T follicular helper cell (primary cell): Measurements from ENCODE around the gene MRPL55.

Source experiments
- DNase-seq: peaks from one replicate; pipeline ENCODE4 v3.0.0-alpha.2; 2020; ENCODE audit warnings: low read depth

The MRPL55 gene

DNA sequence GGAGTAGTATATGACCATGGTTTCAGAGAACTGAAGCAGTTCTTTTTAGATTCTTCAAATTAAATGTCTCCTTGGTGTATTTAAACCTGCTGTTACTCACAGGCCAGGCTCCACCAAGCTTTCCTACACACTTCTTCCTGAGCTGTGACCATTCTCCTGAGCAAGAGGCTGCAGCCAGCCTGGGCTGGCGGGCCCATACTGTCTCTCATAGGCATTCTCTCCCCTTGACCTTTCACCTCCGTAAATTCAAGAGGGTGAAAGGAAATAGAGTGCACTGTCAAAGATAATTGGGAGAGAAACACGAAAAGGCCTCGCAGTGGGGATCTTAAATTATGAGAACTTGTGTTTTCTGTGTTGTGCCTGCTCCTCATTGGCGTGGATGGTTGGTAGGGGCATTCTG, 24.3 kb downstream of the MRPL55 start:
- no peak for DNase-seq

DNA sequence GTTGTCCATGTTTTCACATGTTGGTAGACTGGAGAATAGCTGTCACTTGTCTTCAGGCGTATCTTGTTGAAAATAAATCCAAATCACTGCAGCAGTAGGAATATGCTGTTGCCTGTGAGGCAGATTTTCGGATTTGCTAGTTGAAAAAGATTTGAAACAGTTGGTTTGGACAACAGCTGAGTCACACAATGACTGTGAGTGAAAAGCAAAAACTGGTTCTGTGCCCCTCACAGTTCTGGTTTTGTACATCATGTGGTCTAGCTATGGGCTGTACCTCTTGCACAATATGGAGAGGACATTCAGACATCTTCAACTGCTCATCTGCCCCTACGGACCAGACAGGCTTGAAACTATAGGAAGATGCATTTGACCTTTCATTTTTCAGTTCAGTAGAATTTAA, 24.8 kb downstream of the MRPL55 start:
- no peak for DNase-seq

DNA sequence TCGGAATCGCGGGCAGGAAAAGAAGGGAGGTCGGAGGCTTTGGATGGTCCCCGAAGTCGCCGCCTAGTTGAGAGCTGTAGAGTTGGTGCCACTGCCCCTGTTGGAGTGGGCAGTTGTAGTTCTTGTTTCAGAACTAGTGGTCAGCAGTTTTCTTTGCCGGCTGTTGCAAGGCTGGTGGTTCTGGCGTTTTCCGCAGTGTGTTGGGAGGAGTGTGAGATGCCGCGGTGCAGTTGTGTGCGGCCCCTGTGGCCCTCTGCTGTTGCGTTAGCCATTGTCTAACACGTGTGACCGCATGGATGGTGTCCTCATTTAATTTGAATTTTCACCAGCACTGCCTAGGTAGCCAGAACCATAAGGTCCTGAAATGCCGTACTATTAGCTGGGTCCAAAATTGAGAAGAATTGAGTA, 25.2 kb downstream of the MRPL55 start:
- DNase-seq, result no peak

DNA sequence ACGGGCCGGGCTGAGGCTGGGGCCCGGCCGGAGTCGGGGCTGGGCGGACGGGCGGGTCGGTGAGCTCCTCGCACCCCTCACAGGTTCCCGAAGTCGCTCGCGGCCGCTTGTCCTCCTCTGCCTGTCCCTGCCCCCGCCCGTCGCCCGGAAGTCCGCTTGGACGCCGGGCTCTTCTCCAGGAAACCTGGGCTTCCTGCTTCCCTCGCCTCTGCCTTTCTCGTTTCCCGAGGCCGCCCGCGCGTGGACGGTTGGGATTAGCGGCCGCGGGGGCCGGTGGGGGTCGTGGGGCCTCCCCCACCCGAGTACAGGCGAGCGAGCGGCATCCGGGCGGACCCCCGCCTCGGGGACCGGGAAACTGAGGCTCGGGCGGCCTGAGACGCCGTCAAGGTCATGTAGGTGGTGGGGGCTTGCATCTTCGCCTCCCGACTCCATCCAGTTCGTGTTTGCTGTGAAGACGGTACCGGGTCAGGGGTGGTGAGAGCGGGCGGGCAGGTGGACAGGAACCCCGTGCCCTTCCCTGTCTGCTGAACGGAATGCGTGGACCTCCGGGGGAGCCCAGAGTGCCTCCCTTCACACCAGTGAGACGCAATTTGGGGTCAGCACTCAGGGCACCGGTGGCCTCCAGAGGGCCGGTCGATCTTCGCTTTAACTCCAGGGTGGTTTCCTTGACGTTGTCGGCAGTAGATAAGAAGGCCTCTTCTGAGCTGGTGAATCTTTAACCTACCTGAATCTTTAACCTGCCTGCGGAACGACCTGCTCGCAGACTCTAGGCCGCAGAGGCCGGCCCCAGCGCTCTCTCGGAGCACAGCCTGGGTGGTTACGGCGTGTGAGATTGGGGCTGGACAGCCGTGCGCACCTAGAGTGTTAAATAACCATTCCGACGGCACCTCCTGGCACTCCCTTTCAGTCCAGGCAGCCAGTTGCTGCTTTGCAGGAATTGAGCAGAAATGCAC, 25.9 kb downstream of the MRPL55 start:
- DNase-seq, result no peak

DNA sequence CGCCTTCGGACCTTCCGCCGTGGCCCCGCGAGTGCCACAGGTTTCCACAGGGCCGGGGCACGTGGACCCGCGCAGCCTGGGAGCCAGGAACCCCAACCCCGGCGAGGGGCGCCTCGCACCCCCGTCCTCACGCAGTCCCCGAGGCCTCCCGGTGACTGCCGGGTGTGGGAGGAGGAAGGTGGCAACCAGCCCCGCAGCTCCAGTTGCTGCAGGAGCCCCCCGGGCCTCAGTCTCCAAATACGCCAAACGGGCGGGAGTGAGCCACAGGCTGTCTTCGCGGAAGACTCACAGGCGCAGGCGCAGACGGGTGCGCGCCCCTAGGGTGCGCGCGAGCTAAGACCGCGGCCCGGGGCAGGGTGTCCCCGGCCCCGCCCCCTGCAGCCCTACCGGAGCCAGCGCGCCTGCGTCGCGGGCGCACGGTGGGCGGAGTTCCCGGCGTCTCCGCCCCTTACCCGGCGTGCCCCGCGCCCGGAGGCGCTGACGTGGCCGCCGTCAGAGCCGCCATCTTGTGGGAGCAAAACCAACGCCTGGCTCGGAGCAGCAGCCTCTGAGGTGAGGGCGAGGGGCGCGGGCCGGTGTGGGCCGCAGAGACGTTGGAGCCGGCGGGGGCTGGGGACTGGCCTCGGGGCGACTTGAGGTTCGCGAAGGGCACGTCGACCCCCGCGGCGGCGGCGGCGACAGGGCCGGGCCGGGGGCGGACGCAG, 26.7 kb downstream of the MRPL55 start, which contains the start of gene ARF1:
Gene ARF1, plus strand, starts transcription at position 495 of the 704 bp plus-strand sequence. CDS start 14,407 bp downstream, outside the sequence.
- DNase-seq, result peak; percentile 90

DNA sequence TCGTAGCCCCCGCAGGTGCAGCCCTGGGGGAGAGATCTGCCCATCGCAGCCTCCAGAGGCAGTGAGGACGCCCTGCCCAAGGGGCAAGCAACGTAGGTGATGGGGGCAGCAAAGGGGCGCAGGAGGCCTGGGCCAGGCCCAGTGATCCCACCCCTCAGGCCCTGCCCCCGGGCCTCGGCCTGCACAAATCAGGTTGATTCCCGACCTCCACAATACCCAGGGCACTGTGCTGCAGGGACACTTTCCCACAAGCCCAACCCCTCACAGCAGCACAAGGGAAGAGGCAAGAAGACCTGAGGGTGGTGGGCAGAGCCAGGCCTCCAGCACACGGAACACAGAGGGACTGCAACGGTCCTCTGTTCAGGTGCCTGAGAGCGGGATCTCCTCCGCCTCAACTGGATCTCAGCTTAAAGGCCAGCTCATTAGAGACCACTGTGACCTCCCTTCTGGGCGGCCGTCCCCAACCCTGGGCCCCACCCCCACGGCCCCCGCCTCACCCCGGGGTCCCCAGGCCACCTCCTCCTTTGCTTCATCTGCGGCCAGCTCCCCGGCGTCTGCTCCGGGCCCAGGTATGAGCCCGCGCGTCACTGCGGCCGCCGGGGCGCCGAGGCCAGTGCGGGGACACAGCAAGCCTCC, 27.4 kb downstream of the MRPL55 start:
- DNase-seq, result no peak

DNA sequence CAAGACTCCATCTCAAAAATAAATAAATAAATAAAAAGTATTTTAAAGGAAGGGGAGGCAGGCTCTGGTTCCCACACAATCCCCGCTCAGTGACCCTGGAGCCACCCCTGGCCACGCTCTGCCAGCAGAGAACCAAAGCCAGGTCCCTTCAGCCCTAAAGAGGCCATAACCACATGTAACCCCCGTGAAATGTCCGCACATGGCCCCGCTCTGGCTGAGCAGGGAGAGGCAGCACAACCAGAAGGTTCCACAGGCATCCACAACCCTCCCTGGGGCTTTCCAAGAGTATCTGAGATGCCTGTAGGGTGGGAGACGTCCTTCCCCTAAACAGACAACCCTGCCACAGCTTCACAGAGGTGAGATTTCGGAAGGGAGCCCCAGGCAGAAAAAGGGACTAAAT, 28.0 kb downstream of the MRPL55 start:
- no peak for DNase-seq

DNA sequence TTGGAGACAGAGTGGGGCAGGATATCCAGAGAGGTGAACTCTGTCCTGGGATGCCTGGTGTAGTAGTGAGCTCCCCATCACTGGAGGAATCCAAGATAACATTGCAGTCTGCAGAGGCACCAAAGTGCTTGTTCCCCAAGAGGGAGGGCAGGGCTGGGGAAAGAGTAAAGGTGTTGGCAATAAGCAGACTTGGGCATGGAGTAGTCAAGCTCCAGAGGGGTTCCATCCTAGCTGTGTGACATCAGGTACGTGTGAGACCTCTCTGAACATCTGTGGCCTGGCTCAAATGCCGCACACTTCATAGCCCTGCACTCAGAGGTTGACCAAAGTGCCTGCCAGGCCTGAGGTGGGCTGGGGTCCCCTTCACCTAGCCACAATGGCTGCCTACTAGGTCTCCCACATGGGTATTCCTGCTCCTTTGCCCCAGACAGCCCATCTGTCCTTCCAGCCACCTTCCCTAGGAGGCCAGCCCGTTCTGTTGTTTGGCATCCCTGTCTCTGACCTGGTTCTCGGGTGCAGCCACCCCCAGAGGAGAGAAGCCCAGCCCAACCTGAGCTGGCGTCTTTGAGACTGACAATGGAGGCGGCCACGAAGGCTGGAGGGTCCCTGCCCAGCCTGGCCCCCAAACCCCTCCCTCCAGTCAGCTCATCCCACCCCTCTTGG, 29.4 kb downstream of the MRPL55 start:
- DNase-seq, result no peak

DNA sequence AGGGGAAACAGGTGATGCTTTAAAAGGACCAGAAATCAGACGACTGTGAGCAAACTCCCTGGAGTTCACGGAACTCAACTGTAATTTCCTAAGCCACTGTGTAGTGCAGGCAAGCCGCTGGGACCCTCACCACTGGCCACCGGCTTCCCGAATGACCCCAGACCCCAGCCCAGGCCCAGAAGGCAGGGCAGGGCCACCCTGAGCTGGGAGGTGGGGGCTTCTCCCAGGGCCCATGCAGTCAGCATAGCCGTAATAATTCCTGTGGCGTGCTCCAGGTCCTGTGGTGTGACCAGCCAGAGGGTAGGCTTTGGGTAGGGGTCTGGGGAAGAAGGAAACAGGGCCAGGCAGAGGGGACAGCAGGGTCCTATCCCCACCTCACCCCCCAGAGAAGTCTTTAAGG, 30.1 kb downstream of the MRPL55 start:
- no peak for DNase-seq

DNA sequence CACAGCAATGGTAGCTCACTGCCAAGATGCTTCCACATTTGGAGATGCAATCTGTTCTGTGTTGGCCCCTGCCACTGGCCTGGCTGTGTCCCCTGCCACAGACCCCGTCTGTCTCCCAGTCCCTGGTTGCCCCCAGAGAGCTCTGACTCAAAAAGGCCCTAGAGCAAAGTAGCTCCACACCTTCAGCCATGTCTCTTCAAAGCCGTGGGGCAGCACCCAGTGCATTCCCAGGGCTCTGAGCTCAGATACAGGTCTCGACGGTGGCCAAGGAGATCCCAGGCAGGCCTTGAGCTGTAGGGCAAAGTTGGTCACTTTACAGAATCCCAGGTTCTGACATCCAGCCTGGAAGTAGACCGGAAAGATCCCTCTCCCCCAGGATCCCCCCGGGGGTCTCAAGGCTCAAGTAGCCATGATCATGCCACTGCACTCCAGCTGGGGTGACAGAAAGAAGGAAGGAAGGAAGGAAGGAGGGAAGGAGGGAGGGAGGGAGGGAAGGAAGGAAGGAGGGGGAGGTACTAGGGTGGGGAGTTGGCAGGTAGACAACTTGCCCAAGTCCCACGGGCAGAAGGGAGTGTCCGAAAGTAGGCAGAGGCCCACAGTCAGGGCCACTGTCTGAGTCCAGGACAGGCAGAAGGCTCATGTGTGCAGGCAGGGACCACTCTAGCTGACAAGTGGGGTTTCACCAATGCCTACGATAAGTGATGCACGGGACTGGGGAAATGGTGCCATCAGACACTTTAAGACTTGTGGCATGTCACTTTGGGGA, 31.4 kb downstream of the MRPL55 start:
- no peak for DNase-seq

DNA sequence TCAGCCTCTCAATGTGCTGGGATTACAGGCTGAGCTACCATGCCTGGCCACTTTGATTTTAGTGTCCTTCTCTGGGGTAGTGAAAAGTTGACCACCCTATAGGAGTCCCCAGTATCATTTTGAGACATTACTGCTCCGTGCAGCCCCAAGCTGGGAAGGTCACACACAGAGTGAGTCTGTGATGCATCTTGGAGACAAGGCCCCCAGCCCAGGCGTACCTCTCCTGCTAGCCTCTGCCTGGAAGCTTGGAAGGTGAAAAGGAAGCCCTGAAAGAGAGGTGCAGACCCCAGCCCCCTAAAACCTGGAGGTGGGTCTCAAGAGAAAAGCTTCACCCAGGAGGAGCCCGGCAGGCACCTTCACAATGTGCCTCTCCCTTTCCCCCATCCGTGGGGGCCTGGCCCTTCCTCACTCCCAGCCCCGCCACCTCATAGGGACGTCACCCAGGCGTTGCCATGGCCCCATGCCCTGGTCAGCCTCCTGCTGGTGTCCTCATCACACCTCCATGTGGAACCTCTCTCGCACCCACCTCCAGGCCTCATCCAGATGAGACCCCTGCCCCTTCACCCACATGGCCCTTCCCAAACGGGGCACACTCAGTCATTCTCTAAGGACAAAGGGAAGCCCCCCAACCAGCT, 32.2 kb downstream of the MRPL55 start:
- no peak for DNase-seq

DNA sequence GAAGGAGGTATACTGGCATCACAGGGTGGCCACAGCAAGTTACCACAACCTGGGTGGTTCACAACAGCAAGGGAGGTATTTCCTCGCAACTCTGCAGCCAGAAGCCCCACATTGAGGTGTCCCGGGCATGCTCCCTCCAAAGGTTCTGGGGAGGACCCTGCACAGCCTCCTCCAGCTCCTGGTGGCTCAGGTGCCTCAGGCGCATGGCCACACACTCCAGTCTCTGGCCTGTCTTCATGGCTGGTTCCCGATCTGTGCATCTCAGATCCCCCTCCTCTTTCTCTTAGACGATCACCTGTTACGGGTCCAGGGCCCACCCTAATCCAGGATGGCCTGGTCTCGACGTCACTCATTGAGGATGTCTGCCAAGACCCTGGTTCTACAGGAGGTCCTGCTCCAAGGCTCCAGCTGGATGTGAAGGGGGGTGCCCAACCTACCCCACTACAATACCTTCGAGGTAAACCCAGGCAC, 33.3 kb downstream of the MRPL55 start:
- no peak for DNase-seq

DNA sequence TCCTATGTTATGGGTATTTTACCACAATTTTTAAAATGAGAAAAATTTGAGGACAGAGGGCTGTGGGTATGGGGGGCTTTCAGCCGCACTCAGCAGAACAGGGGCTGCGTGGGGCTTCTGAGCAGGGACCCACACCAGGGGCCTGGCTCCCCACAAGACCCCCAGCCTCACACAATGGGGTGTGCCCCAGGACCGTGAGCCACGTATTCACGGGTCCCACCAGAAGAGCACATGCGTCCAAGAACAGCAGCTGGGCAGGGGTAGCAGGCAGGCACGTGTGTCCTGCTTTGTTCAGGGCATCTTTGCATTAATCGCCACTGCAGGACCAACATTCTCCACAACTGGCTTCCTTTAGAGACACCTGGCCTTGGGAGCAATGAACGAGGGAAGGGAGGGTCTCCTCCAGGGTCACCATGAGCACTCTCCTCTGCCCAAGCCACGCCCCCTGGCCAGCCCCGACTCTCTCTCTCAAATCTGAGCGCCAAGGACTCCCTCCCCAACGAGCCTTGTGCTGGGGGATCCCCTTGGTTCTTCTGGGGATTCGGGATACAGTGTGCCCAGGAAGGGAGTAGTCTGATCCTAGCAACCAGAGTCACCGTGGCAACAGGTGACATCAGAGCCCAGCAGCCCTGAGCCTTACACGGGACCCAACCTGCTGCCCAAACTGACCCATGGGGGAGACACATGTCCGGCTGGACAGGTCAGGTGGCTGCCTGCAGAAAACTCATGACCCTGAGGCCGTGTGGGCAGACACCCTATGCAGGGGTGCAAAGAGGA, 34.0 kb downstream of the MRPL55 start:
- DNase-seq, result no peak

DNA sequence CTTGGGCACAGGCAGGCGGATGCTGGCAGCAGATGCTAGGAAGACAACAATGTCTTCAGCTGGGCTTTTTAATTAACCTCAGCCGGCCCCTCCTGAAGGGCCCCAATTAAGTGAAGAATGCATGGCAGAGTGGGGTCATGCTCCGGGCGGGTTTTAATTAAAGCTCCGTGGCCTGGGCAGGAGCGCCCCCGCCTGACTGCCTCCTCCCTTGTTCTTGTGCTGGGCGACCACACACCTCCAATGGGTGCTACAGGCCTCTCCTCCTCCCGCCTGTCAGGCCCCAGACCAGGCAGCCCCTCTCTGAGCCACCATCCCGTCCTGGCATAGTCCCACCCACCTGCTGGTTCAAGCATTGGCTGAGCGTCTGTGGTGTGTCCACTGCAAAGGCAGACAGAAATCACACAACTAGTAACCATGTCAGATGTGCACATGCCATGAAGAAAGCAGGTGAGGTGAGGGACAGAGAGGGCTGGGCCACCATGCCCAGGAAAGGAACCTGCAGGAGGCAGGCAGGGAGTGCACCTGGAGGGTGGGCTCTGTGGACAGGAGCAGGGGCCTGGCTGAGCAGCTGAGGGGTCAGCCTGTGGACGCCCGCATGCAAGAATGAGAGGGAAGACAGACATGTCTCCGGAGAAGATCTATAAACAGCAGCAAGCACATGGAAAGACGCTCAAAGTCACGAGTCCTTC, 35.1 kb downstream of the MRPL55 start:
- no peak for DNase-seq

DNA sequence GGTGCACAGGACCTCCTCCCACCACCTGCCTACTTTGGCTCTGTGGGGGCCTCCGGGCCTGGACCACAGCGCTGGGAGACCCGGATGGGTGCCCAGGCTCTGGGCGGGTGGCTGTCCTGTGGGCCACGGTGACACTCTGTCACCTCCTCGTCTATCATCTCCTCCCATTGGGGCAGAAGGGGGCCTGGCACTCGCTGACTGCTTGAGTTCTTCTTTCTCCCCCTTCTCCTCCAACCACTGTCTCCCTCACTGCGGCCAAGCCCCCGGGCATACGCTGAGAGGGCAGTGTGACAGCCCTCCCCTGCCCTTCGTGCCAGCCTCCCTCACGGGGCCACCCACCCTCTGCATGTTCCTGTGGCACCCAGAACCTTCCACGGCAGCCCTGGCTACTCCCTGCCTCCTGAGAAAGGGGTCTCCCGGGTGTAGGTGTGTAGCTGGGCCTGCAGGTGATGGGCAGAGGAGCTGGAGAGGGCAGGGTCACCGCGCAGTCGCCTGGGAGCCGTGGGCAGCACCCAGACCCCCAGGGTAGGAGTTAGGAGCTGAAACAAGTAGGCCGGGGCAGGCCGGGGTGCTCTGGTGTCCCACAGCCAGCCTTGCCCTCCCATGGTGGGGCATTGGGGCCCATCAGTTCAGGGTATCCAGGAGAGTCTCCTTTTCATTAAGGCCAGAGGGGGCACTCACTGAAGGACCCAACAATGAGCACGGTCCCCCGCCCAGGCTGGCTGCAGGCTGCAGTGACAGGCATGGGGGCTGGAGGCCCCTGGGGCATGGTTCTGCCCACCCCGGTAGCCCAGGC, 35.8 kb downstream of the MRPL55 start:
- no peak for DNase-seq

DNA sequence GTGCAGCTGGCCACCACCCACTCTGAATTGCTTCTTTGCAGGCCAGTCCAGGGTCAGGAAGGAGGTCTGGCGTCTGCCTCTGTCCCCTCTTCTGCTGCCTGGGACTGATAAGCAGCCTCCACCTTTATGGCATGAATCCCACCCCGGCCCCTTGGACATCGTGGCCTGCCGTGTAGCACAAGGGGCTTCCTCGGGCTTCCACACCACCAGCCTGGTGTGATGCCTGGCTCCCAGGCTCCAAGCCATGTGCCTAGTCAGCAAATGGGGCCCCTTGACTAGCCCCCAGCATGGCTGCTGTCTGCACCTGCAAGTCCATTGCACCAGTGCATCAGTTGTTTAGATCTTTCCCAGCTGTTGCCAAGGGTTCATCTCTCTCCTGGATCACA, 36.4 kb downstream of the MRPL55 start:
- DNase-seq, result no peak

DNA sequence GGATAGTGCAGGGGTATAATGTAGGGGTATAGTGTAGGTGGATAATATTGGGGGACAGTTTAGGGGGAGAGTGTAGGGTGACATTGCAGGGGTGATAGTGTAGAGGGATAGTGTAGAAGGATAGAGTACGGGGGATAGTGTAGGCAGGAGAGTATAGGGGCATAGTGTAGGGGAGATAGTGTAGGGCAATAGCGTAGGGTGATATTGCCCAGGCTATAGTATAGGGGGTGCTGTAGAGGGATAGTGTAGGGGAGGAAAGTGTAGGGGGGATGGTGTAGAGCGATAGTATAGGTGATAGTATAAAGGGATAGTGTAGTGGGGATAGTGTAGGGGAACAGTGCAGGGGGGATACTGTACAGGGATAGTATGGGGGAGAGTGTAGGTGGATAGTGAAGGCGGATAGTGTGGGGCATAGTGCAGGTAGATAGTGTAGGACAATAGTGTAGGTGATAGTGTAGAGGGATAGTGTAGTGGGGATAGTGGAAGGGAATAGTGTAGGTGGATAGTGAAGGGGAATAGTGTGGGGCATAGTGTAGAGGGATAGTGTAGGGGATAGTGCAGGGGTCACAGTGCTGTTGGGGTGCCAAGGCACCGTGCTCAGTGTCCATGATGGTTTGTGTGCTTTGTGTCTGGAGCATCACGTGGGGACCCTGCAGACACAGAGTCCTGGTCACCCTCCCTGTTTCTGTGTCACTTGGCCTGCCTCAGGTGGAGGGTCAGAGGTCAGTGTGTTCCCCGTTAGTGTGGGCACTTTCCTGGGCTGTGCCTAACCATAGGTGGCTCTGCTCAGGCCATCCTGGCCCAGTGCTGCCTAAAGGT, 37.1 kb downstream of the MRPL55 start:
- no peak for DNase-seq

DNA sequence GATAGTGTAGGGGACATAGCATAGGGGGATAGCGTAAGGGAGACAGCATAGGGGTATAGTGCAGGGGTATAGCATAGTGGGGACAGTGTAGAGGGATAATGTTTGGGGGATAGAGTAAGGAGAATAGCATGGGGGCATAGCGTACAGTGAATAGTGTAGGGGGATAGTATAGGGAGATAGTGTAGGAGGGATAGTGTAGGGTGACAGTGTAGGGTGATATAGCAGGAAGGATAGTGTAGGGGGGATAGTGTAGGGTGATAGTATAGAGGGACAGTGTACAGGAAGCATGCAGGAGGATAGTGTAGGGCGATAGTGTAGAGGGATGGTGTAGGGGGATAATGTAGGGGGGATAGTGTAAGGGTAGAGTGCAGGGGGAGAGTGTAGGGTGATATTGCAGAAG, 38.2 kb downstream of the MRPL55 start:
- no peak for DNase-seq
